ENCODE data around the gene KCNJ16.
A peak's percentile ranks its signal among the peaks of the same experiment; 100 is the strongest.
"Not testable (repeated sequence)": the region's sequence is repeated elsewhere in the genome, so short reads cannot be mapped to it uniquely, and the experiment has no call there.

KCNJ16 gene

GRCh38 chr17:70074956-70075355 is at the start of gene KCNJ16:
KCNJ16 (plus strand) TSS chr17:70075225; CDS start chr17:70132088, 56,863 bp downstream.
- peak; percentile 88 for DNase-seq

GRCh38 chr17:70028397-70028796 is 46.6 kb upstream of the KCNJ16 start:
- DNase-seq = no peak

- DNase-seq = no peak
Observed at GRCh38 chr17:70028978-70029767, 45.9 kb upstream of the KCNJ16 start.

GRCh38 chr17:70030371-70030770 is 44.7 kb upstream of the KCNJ16 start:
- DNase-seq = no peak

DNA sequence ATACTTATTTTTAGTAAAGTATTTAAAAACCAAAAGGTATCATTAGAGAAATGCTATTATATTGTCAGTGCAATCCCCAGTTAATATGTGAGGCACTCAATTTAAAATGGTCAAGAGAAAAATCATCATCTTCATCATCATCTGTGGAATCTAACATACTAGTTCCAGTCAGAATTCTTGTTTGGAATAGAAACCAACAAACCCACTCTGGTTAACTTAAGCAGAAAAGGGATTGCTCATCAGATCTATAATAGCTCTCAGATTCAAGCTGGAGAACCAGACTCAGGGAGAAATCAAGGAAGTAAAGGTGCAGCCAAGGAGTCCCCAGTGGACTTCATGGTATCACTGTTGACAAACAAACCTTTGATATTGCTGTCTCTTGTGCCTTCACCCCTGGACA is 43.7 kb upstream of the KCNJ16 start:
- no peak for DNase-seq

DNA sequence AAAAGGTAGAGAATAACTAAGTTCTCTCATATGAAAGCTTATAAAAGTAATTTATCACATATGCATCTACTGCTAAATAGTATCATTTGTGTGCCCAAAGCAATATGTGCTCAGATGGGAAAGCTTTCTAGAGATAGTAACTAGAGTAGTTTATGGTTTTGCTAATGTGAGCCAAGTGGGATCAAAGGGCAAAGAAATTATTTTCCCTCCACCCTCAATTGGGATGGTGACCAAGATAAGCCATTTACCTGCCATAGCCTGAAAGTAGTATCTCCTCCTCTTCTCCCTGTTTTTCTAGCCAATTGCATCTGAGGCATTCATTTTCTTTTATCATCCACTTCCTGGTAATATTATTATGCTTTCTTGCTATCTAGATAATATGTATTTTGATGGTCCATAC is 41.9 kb upstream of the KCNJ16 start:
- DNase-seq = no peak

DNA sequence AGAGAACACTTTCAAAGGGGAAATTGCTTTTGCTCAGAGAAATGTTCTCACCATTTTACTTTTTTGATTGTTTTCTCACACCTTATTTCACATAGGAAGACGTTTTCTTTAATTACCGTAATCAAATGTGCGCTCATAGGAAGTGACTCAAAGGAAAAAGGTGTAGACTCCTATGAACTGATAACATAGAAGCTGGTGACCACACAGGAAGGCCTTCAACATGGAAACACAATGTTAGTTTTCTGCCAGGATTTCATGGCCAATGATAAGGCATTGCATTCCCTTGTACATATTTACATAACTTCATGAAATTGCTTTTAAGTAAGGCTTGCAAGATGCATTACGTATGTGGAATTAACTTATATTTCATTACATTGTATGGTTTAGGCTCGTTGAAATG is 40.9 kb upstream of the KCNJ16 start:
- no peak for DNase-seq

GRCh38 chr17:70037498-70037897 is 37.5 kb upstream of the KCNJ16 start:
- DNase-seq = no peak

DNA sequence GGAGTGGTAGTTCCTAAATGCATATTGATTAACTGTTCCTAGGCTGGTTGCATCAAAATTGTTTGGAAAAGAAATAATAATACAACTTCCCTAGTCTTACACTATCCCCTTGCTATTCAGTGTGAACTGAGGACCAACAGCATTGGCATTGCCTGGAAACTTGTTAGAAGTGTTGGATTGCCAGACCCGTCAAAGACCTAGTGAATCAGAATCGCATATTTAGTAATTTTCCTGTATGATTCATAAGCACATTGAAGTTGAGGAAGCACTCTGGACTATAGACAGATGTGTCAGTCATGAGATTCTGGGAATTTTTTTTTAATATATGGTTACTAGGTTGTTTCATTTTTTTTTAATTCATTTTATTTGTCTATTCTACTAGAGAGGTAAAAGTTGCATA is 34.7 kb upstream of the KCNJ16 start:
- DNase-seq = no peak

GRCh38 chr17:70041061-70041460 is 34.0 kb upstream of the KCNJ16 start:
- no peak for DNase-seq

DNA sequence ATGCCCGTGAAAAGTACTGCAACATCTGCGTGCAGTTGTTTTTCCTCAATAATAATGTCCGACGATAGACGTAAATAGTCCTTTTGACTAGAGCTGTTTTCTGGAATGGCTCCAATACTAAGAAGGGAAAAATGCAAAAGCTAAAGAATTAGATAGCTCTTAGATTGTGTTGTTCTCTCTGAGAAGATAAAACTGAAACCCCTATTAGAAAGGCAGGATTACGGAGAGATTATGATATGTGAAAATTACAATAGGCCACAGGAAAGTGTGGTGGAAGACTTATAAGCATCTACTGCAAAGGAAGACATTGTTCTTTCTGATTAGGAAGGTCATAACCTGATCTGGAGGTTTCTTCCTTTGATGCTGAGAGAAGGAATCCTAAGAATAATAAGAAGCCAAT is 33.5 kb upstream of the KCNJ16 start:
- no peak for DNase-seq

DNA sequence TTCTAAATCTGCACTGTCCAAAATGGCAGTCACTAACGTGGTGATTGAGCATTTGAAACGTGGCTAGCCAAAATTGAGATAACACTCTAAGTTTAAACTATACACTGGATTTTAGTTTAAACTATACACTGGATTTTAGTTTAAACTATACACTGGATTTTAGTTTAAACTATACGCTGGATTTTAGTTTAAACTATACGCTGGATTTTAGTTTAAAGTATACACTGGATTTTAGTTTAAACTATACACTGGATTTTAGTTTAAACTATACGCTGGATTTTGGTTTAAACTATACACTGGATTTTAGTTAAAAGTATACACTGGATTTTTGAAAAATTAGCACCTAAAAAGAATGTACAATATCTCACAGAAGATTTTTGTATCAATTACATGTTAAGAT is 29.2 kb upstream of the KCNJ16 start:
- not testable (repeated sequence) for DNase-seq

DNA sequence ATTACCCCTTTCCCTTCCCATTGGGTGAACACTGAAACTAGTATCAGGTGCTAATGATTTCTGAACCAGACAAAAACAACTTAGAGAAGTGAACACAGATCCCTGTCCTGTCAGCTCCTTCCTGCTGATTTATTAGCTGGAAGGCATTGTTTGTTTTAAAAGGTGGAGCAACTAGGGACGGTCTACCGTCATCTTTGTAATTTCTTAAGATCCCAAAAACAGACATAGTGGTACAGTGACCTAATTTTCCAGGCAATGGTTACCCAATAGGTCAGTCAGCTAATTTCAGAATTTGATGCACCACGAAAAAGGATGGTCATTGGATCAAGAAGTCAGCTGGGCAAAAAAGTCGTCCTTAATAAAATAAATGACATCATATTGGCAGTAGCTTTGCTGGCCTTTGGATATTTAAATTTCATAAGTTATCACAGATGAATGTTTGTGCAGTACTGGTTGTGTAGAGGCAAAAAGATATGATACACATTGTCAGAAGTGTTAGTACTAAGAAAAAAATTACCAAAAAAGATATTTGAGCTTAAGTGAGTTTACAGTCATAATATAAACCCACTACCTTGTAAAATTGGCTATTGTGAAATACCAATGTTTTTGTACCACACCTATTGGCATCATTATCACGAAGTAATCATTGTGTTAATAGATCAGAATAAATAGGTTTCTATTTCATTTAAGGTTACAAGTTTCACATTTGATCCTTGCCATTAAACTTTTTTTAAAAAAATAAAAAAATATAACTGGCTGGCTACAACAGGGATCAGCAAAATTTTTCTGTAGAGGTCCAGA is 27.2 kb upstream of the KCNJ16 start:
- no peak for DNase-seq

- DNase-seq = no peak
Observed at GRCh38 chr17:70049801-70050591, 25.0 kb upstream of the KCNJ16 start.

DNA sequence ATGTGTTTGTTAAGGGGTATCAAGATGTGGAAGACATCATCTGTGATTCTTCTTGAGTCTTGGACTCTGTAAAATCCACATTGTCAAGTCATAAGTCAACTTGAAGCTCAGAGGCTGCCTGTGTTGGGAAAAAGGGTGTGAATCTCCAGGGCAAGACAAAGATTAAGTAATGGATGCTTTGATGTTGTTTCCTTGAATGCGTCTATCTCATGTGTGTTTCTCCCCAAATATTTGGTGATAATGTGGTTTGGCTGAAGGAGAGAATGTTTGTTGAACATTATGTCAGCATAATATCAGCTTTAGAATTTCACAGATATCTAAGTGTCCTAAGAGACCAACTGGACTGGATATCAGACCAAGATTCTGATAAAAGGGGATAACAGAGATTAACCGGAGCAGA is 24.1 kb upstream of the KCNJ16 start:
- no peak for DNase-seq

- no peak for DNase-seq
Observed at GRCh38 chr17:70053241-70054234, 21.5 kb upstream of the KCNJ16 start.

DNA sequence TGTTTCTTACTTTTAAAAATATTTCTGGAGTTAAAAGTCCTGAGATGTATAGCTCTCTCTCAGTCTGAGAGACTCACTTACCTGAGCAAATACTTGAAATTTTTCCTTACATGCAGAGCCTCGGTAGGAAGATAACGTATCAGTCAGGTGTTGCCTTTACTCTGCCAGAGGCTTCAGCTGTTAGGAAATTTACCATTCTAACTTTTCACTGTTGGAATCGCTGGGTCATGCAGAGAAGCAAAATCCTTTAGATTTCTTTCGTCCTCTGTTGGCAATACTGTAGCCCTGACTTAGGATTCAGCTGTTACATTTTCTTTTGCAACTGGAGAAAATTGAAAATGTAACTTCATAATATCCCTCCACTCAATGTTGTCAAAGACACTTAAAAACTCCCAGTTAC is 20.0 kb upstream of the KCNJ16 start:
- no peak for DNase-seq

DNA sequence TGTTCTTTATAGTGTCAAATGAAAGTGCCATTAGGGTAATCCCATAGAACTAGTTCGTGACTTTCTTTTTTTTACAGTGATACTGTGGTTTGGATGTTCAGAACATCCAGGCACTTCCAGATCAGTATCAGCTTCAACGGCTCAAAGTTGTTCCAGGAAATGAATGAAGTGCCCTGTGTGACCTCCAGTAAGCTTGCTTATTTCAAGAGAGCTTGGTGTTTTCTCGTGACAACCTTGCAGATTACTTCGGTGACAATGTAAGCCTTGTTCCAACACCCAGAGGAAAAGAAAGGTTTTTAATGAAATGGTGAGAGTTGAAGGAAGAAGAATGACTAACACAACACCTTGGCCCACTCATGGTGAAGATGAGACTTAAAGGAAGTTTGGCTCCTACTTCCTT is 16.0 kb upstream of the KCNJ16 start:
- DNase-seq = no peak

GRCh38 chr17:70059649-70060048 is 15.4 kb upstream of the KCNJ16 start:
- DNase-seq = no peak

DNA sequence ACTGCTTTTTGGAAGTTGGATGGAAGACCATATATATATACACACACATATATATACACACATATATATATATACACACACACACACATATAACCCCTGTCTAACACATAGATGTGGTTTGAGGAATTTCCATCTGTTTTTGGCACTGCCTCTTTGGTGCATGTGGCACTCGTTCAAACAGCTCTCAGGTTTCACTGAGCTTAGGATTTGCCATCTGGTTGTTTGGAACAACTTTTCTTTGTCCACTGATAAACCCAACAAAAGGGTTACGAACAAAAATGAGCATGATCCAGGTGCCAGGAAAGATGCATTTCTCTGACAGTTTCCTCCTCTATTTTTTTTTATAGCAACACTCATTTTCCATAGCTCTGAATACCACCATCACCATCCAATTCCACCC is 14.6 kb upstream of the KCNJ16 start:
- DNase-seq = no peak

DNA sequence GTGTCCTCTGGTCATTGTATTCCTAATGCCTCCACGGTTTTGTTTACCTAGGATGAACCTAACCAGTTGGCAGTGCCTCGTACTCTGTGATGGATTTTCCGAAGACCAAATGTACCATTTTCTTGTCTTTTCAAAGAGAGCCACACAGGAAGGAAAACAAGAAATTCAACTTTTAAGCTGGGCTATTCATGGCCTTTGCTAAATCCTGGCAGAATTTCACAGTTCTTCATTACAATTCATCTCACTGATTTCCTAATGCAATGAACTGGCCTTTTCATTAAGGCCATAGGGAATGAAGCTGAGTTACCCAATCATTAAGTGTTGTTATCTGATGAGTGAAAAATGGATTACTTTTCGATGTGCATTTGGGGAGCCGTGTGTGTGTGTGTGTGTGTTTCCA is 7.9 kb upstream of the KCNJ16 start:
- DNase-seq = no peak

- no peak for DNase-seq
Observed at GRCh38 chr17:70070305-70071027, 4.6 kb upstream of the KCNJ16 start.

Data from DMS53 (cell line).